HepG2 (cell line): ENCODE measurements around the gene TAF13. TPM values are rescaled to one million over a fixed set of nuclear protein-coding genes. Genes with fewer than 3 reads are reported as not detected.

Experiments used
- ATAC-seq: fragments of 200-7000 bp; cut with Tn5 transposase; 3 replicates; pipeline ENCODE4 v1.9.1; 2020; ENCODE audit warnings: mild to moderate bottlenecking, moderate library complexity
- BruUV-seq: library from RNA; stranded (reverse); fragments of 400-500 nt; replicated peaks from 2 replicates; lab custom pipeline; 2021; lab: Mats Ljungman, UMichigan
- CTCF ChIA-PET: fragments of 300-600 bp; formaldehyde crosslinking; extraction: SDS; loops from one replicate; lab custom pipeline; 2021; ENCODE audit warnings: low total read pairs, inconsistent platforms, low intra/inter-chr PET ratio; lab: Yijun Ruan, JAX
- POLR2A ChIA-PET: fragments of 350-600 bp; sonication (Branson Sonifier 250); formaldehyde crosslinking; loops from one replicate; lab custom pipeline; 2020; ENCODE audit warnings: antibody characterized with exemption, inconsistent platforms; lab: Yijun Ruan, JAX
- DNase-seq: peaks from one replicate; pipeline ENCODE4 v3.0.0-alpha.2; 2015; ENCODE audit warnings: low spot score
- FAIRE-seq: peaks from 3 replicates; lab custom pipeline; 2011; peaks lifted over from hg19 to GRCh38; lab: Jason Lieb, UNC
- H2AFZ ChIP-seq: one replicate; pipeline ENCODE4 v1.6.1; 2011; ENCODE audit warnings: low read length, inconsistent platforms
- H3K27ac ChIP-seq: fragments of 300-600 bp; 3 replicates; pipeline ENCODE4 v1.8.0; 2011; ENCODE audit warnings: mixed run types, mild to moderate bottlenecking, mixed read lengths, low read length, inconsistent platforms; ENCODE audit not compliant: insufficient read depth; ENCODE audit errors: extremely low read length
- H3K27me3 ChIP-seq, 2 experiments: fragments of 200-600 bp in 1 of 2; 2 replicates in 1 of 2; 3 replicates in 1 of 2; pipeline versions ENCODE4 v1.6.0 to v1.8.0; 2011; ENCODE audit warnings: low read length in 2 of 2, mild to moderate bottlenecking in 2 of 2, moderate library complexity in 2 of 2, inconsistent platforms in 1 of 2; ENCODE audit not compliant: insufficient read depth in 2 of 2, control insufficient read depth in 1 of 2
- H3K36me3 ChIP-seq, 2 experiments: fragments of 200-600 bp in 1 of 2; replicated peaks in 1 of 2; 2 replicates in 1 of 2; 3 replicates in 1 of 2; pipeline versions ENCODE4 v1.5.1 to v1.8.0; 2011; ENCODE audit warnings: low read length in 2 of 2, inconsistent platforms in 1 of 2; ENCODE audit not compliant: insufficient read depth in 2 of 2, control insufficient read depth in 1 of 2
- H3K4me1 ChIP-seq: 2 replicates; pipeline ENCODE4 v1.5.1; 2012; ENCODE audit warnings: low read length, inconsistent platforms; ENCODE audit not compliant: insufficient read depth
- H3K4me2 ChIP-seq: 2 replicates; pipeline ENCODE4 v1.6.0; 2011; ENCODE audit warnings: low read depth, low read length, inconsistent platforms
- H3K4me3 ChIP-seq, 3 experiments: fragments of 200-600 bp in 1 of 3; sonication (generic), shearing (Covaris generic) in 1 of 3; replicated peaks in 1 of 3; 2 replicates each; pipeline ENCODE4 v1.5.1; 2011 to 2016; ENCODE audit warnings: low read length in 3 of 3, inconsistent platforms in 2 of 3, low read depth in 2 of 3, mild to moderate bottlenecking in 2 of 3, control low read depth in 1 of 3, mixed read lengths in 1 of 3; ENCODE audit not compliant: insufficient read depth in 1 of 3
- H3K79me2 ChIP-seq: one replicate; pipeline ENCODE4 v1.6.1; 2011; ENCODE audit warnings: low read length, inconsistent platforms; ENCODE audit not compliant: insufficient read depth
- H3K9ac ChIP-seq: 2 replicates; pipeline ENCODE4 v1.6.0; 2011; ENCODE audit warnings: mild to moderate bottlenecking, low read depth, low read length, inconsistent platforms; ENCODE audit not compliant: insufficient read depth
- H3K9me3 ChIP-seq: 2 replicates; pipeline ENCODE4 v1.5.1; 2012; ENCODE audit warnings: mild to moderate bottlenecking, low read length
- H4K20me1 ChIP-seq: 2 replicates; pipeline ENCODE4 v1.6.0; 2011; ENCODE audit warnings: inconsistent platforms, mild to moderate bottlenecking, low read length, moderate library complexity; ENCODE audit not compliant: insufficient read depth
- KIAA2018 ChIP-seq: sonication (generic); formaldehyde crosslinking; IDR thresholded peaks from 2 replicates; pipeline ENCODE4 v1.5.0; 2020; ENCODE audit warnings: mild to moderate bottlenecking, missing genetic modification reagents, borderline replicate concordance
- NFKBIZ ChIP-seq: IDR thresholded peaks from 2 replicates; pipeline ENCODE4 v1.6.1; 2018; ENCODE audit warnings: missing genetic modification reagents, missing compliant biosample characterization
- NFYC ChIP-seq: IDR thresholded peaks from 2 replicates; pipeline ENCODE4 v1.6.1; 2016; ENCODE audit warnings: missing genetic modification reagents, missing compliant biosample characterization
- NONO ChIP-seq, 2 experiments: fragments of 450-650 bp in 1 of 2; sonication (generic) in 1 of 2; formaldehyde crosslinking in 1 of 2; IDR thresholded peaks in 1 of 2; conservative IDR thresholded peaks in 1 of 2; 2 replicates each; pipeline versions ENCODE4 v1.6.1 to v1.8.0; 2017 to 2022; ENCODE audit warnings: mild to moderate bottlenecking in 1 of 2, missing genetic modification reagents in 1 of 2, moderate library complexity in 1 of 2
- ZNF17 ChIP-seq: sonication (generic); formaldehyde crosslinking; IDR thresholded peaks from 2 replicates; pipeline ENCODE4 v1.5.0; 2020; ENCODE audit warnings: mild to moderate bottlenecking, missing genetic modification reagents
- ZNF367 ChIP-seq: sonication (generic); formaldehyde crosslinking; IDR thresholded peaks from 2 replicates; pipeline ENCODE4 v1.4.0; 2020; ENCODE audit warnings: missing genetic modification reagents, borderline replicate concordance
- ZNF549 ChIP-seq: sonication (generic); formaldehyde crosslinking; IDR thresholded peaks from 2 replicates; pipeline ENCODE4 v1.5.0; 2020; ENCODE audit warnings: missing genetic modification reagents
- in situ Hi-C: cut with HindIII; loops from 2 replicates; pipeline ENCODE4 v1.10.0; 2017; ENCODE audit warnings: low pct_unique_long_range_greater_than_20kb; ENCODE audit not compliant: extremely low pct_ligation_motif_present
- intact Hi-C: fragments of 100-400 bp; cut with micrococcal nuclease; formaldehyde crosslinking; loops from one replicate; pipeline ENCODE4 v1.10.0; 2022; ENCODE audit not compliant: unreplicated experiment
- polyA plus RNA-seq, 8 experiments: library from polyadenylated mRNA; depleted of rRNA in 3 of 8; stranded (reverse) in 7 of 8; unstranded in 1 of 8; fragments of >200 nt; fragmentation: Illumina TruSeq in 4 of 8; extraction: Trizol in 4 of 8; gene quantifications; 2 replicates each; pipeline versions ENCODE4 v1.2.1 to v1.2.3, GENCODE V29; 2011 to 2016; ENCODE audit warnings: low read depth in 4 of 8, missing spikeins in 1 of 8, mixed read lengths in 1 of 8; ENCODE audit not compliant: insufficient read depth in 1 of 8
- total RNA-seq, 5 experiments: library from RNA; depleted of rRNA; stranded (reverse); fragments of >200 nt; fragmentation: Illumina TruSeq; extraction: Trizol; gene quantifications; 2 replicates each; pipeline ENCODE4 v1.2.3, GENCODE V29; 2016; ENCODE audit warnings: low read depth in 1 of 5

Gene TAF13
- total and polyA plus RNA-seq, 2 of the 13 experiments (the other 11 are each of a cell fraction or from before 2014, with no cell fraction given), result 11.5 to 36.3 TPM

- no TSS peak for BruUV-seq
- H2AFZ ChIP-seq, result no peak overlapping the region
- in situ Hi-C loops, result no loop called here
- H3K9me3 ChIP-seq, result no peaks in the 10 kb centered on the region
- H3K36me3 ChIP-seq, result no peaks in the 10 kb centered on the region
- H3K4me1 ChIP-seq, result no peaks in the 10 kb centered on the region
- H3K27ac ChIP-seq, result no peak overlapping the region
- no peak overlapping the region for H3K9ac ChIP-seq
- H3K79me2 ChIP-seq, result no peaks in the 10 kb centered on the region
- POLR2A ChIA-PET, result interaction anchor here (0.8 kb wide), 1 partner anchor 14 kb away, joined by 4 read pairs; the partner anchor contains the start of gene WDR47
- no peaks in the 10 kb centered on the region for H4K20me1 ChIP-seq
- H3K4me3 ChIP-seq, result no peak overlapping the region
- TF ChIP-seq ZNF549 (CRISPR knock-in tag) (no peak), NFKBIZ (CRISPR knock-in tag) (no peak), KIAA2018 (CRISPR knock-in tag) (no peak), ZNF17 (CRISPR knock-in tag) (no peak), NFYC (CRISPR knock-in tag) (no peak), NONO (IDR thresholded peaks at IDR 0.05) (no peak), NONO (CRISPR knock-in tag; conservative IDR thresholded peaks at IDR 0.05) (no peak), ZNF367 (no peak)
- H3K4me2 ChIP-seq, result no peak overlapping the region
- DNase-seq (no peak), FAIRE-seq (no peak), ATAC-seq (no peak)
- no peaks in the 10 kb centered on the region for H3K27me3 ChIP-seq
- intact Hi-C loops, result no loop called here
- CTCF ChIA-PET, result no interaction called here
Measured at GRCh38 chr1:109027841-109028240, 48.0 kb downstream of the TAF13 start.
